Left ventricle myocardium inferior (tissue), 1 donor: ENCODE measurements around the gene BMPR1A. TPM values are rescaled to one million over a fixed set of nuclear protein-coding genes. Genes with fewer than 3 reads are reported as not detected.

Source experiments
- DNase-seq: peaks from one replicate; pipeline ENCODE4 v3.0.0-alpha.2; 2020
- H3K27ac ChIP-seq: fragments of 200-600 bp; replicated peaks from 2 replicates; pipeline ENCODE4 v1.8.0; 2021
- H3K27me3 ChIP-seq: fragments of 200-600 bp; 2 replicates; pipeline ENCODE4 v1.8.0; 2021; ENCODE audit warnings: low read depth
- H3K36me3 ChIP-seq: fragments of 200-600 bp; 2 replicates; pipeline ENCODE4 v1.8.0; 2021
- H3K4me1 ChIP-seq: fragments of 200-600 bp; 2 replicates; pipeline ENCODE4 v1.8.0; 2021
- H3K4me3 ChIP-seq: fragments of 200-600 bp; 2 replicates; pipeline ENCODE4 v1.8.0; 2021; ENCODE audit warnings: mild to moderate bottlenecking, moderate library complexity
- H3K9me3 ChIP-seq: fragments of 200-600 bp; replicated peaks from 2 replicates; pipeline ENCODE4 v1.8.0; 2021
- CTCF ChIP-seq: fragments of 200-600 bp; IDR thresholded peaks from 2 replicates; pipeline ENCODE4 v1.8.0; 2021; ENCODE audit warnings: antibody characterized with exemption, mild to moderate bottlenecking, borderline replicate concordance
- intact Hi-C: fragments of 100-400 bp; cut with micrococcal nuclease; formaldehyde crosslinking; loops from one replicate; pipeline ENCODE4 v1.11.0; 2022
- total RNA-seq: library from RNA; stranded (reverse); fragmentation: NEBNext Ultra II Directional; extraction: Animal tissue kit (Norgen Biotek cat#: 25700); gene quantifications from one replicate; pipeline ENCODE4 v1.2.1, GENCODE V29; 2021
- donor health status: DM: no; HTN: yes; CAD: no; lungs with severe emphysema.

BMPR1A gene
- total RNA-seq, 1 donor from 2014 or later = 43.8 TPM

- no peak for TF ChIP-seq CTCF
- no peaks in the 10 kb centered on the region for H3K27me3 ChIP-seq
- H3K9me3 ChIP-seq = no peaks in the 10 kb centered on the region
- peak within 1 kb of the TSS; percentile 88 for H3K27ac ChIP-seq
- peaks cover 77% of the 10 kb centered on the region for H3K4me1 ChIP-seq
- DNase-seq = no peak
- H3K36me3 ChIP-seq = no peaks in the 10 kb centered on the region
- peak within 1 kb of the TSS; percentile 68 for H3K4me3 ChIP-seq
- intact Hi-C loops = no loop called here
Measured at GRCh38 chr10:86958116-86958900, 201.9 kb downstream of the BMPR1A start, which contains the start of gene SNCG. TSS of gene SNCG (plus strand) at chr10:86958599. CDS start at chr10:86958698, 99 bp downstream.

- peaks cover 69% of the 10 kb centered on the region for H3K4me1 ChIP-seq
- TF ChIP-seq CTCF = no peak
- intact Hi-C loops = no loop called here
- no peaks in the 10 kb centered on the region for H3K9me3 ChIP-seq
- peak; percentile 62 for DNase-seq
- peak overlapping the region; percentile 88 for H3K27ac ChIP-seq
- H3K4me3 ChIP-seq = peak overlapping the region; percentile 68
- no peaks in the 10 kb centered on the region for H3K36me3 ChIP-seq
- no peaks in the 10 kb centered on the region for H3K27me3 ChIP-seq
Measured at GRCh38 chr10:86958901-86959736, 202.7 kb downstream of the BMPR1A start.

- H3K4me3 ChIP-seq = peak overlapping the region; percentile 68
- no peaks in the 10 kb centered on the region for H3K9me3 ChIP-seq
- no peak for DNase-seq
- TF ChIP-seq CTCF = no peak
- intact Hi-C loops = no loop called here
- no peaks in the 10 kb centered on the region for H3K36me3 ChIP-seq
- H3K27me3 ChIP-seq = no peaks in the 10 kb centered on the region
- peak overlapping the region; percentile 88 for H3K27ac ChIP-seq
- H3K4me1 ChIP-seq = peaks cover 64% of the 10 kb centered on the region
Measured at GRCh38 chr10:86959737-86960002, 203.3 kb downstream of the BMPR1A start.

GRCh38 chr10:86960003-86960862 is 203.8 kb downstream of the BMPR1A start:
- peaks cover 58% of the 10 kb centered on the region for H3K4me1 ChIP-seq

More at GRCh38 chr10:86960003-86960862, 203.8 kb downstream of the BMPR1A start:
- peak; percentile 39 for DNase-seq
- peak; percentile 92 for TF ChIP-seq CTCF
- H3K27me3 ChIP-seq = no peaks in the 10 kb centered on the region
- H3K9me3 ChIP-seq = no peaks in the 10 kb centered on the region
- H3K36me3 ChIP-seq = no peaks in the 10 kb centered on the region
- peak overlapping the region; percentile 88 for H3K27ac ChIP-seq
- H3K4me3 ChIP-seq = peak overlapping the region; percentile 68
- intact Hi-C loops = no loop called here
